ENCODE results near the gene UCP3.

The UCP3 gene, protein sequence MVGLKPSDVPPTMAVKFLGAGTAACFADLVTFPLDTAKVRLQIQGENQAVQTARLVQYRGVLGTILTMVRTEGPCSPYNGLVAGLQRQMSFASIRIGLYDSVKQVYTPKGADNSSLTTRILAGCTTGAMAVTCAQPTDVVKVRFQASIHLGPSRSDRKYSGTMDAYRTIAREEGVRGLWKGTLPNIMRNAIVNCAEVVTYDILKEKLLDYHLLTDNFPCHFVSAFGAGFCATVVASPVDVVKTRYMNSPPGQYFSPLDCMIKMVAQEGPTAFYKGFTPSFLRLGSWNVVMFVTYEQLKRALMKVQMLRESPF

GRCh38 chr11:74008373-74009229 lies at the start of gene UCP3:
TSS of gene UCP3 (minus strand) at chr11:74009085. CDS start at chr11:74007042, 2,043 bp downstream.
- Mint-ChIP-seq H3K4me1 (peaks cover 61% of the 10 kb centered on the region), H3K27me3 (no peaks in the 10 kb centered on the region), H3K36me3 (ENCODE audit: insufficient read depth) (peaks cover 6% of the 10 kb centered on the region), H3K9me3 (no peaks in the 10 kb centered on the region), H3K27ac (ENCODE audit: low read depth) (peak within 1 kb of the TSS; percentile 96), H3K4me3 (peak within 1 kb of the TSS; percentile 26)
- DNase-seq (ENCODE audit: low spot score in 2 of 2) (no peak), ATAC-seq (replicated peaks; ENCODE audit: extremely low read depth, poor library complexity, severe bottlenecking) (no peak)

- no peak overlapping the region for H3K27ac Mint-ChIP-seq (ENCODE audit: low read depth)
- no peak for ATAC-seq (replicated peaks; ENCODE audit: extremely low read depth, poor library complexity, severe bottlenecking)
- H3K9me3 Mint-ChIP-seq, result no peaks in the 10 kb centered on the region
- H3K4me1 Mint-ChIP-seq, result peaks cover 1% of the 10 kb centered on the region
- H3K36me3 Mint-ChIP-seq (ENCODE audit: insufficient read depth), result peaks cover 9% of the 10 kb centered on the region
- H3K4me3 Mint-ChIP-seq, result no peak overlapping the region
- DNase-seq (ENCODE audit: low spot score in 2 of 2), result no peak
- no peaks in the 10 kb centered on the region for H3K27me3 Mint-ChIP-seq
These were observed 48.6 kb upstream of the UCP3 start for GRCh38 chr11:74057249-74058151.

DNA sequence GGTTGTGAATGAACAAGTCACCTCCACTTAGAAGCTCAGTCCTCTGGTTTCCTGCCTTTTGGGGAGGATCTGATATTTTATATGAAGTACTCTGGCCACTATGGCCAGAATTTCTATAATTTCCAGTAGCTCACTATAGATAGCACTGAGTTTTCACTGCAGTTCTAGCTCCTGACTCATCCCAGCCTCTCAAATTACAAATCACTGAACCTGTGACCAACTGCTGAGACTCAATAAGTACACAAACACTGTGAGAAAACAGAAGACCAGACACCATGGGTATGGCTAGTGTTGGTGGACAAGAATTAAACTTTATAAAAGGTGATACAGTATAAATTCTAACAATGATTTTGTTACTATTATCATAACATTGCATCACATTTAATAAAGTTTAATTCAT lies 47.1 kb upstream of the UCP3 start:
- Mint-ChIP-seq H3K9me3 (no peaks in the 10 kb centered on the region), H3K4me3 (no peak overlapping the region), H3K4me1 (no peaks in the 10 kb centered on the region), H3K27me3 (no peaks in the 10 kb centered on the region), H3K27ac (ENCODE audit: low read depth) (no peak overlapping the region), H3K36me3 (ENCODE audit: insufficient read depth) (peaks cover 9% of the 10 kb centered on the region)
- DNase-seq (ENCODE audit: low spot score in 2 of 2) (no peak), ATAC-seq (replicated peaks; ENCODE audit: extremely low read depth, poor library complexity, severe bottlenecking) (no peak)

DNA sequence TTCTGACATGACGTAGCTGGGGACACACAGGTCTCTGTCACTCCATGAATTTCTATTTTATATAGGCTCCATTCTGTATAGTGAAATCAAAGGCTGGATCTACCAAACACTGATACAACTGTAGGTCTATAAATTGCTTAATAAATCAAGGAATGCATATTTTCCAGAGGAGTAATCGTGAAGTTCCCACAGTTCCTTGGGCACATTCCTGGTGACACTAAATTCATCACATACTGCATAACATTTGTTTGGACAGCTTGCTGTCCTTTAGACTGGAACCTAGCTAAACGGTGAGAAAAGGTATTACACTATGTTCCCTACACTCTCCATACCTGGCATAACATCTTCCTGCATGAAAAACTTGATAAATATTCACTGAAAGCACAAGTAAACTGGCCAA lies 41.6 kb upstream of the UCP3 start:
- Mint-ChIP-seq H3K4me3 (no peak overlapping the region), H3K9me3 (no peaks in the 10 kb centered on the region), H3K36me3 (ENCODE audit: insufficient read depth) (peaks cover 10% of the 10 kb centered on the region), H3K27me3 (no peaks in the 10 kb centered on the region), H3K4me1 (no peaks in the 10 kb centered on the region), H3K27ac (ENCODE audit: low read depth) (no peak overlapping the region)
- DNase-seq (ENCODE audit: low spot score in 2 of 2) (no peak), ATAC-seq (replicated peaks; ENCODE audit: extremely low read depth, poor library complexity, severe bottlenecking) (no peak)

DNA sequence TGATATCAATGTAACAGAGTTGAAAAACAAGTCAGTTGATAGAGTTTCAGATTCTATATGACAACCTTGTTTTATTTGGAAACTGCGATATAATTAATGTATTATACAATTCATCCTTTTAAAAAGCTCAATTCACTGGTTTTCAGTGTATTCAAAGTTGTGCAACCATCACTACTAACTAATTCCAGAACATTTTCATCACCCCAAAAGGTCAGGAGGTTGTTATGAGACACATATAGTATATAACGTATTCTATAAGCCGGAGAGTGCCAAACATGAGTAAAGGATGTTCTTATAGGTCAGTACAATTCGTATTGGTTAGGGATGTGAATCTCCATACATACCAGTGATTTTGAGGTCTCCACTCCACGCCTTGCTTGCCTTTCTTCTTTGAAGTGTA lies 40.1 kb upstream of the UCP3 start:
- Mint-ChIP-seq H3K36me3 (ENCODE audit: insufficient read depth) (peaks cover 11% of the 10 kb centered on the region), H3K4me1 (no peaks in the 10 kb centered on the region), H3K9me3 (no peaks in the 10 kb centered on the region), H3K4me3 (no peak overlapping the region), H3K27ac (ENCODE audit: low read depth) (no peak overlapping the region), H3K27me3 (no peaks in the 10 kb centered on the region)
- ATAC-seq (replicated peaks; ENCODE audit: extremely low read depth, poor library complexity, severe bottlenecking) (no peak), DNase-seq (ENCODE audit: low spot score in 2 of 2) (no peak)

DNA sequence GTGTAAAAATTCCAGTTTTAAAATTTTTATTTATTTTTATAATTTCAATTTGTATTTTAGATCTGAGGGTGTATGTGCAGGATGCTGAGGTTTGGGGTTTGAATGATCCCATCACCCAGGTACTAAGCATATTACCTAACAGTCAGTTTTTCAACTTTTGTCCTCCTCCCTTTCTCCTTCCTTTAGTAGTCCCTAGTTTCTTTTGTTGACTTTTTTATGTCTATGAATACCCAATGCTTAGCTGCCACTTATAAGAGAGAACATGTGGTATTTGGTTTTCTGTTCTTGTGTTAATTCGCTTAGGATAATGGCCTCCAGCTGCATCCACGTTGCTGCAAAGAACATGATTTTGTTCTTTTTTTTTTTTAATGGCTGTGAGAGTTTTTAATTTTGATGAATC lies 35.7 kb upstream of the UCP3 start:
- no peaks in the 10 kb centered on the region for H3K4me1 Mint-ChIP-seq
- H3K27ac Mint-ChIP-seq (ENCODE audit: low read depth), result no peak overlapping the region
- H3K9me3 Mint-ChIP-seq, result no peaks in the 10 kb centered on the region
- DNase-seq (ENCODE audit: low spot score in 2 of 2) (no peak), ATAC-seq (replicated peaks; ENCODE audit: extremely low read depth, poor library complexity, severe bottlenecking) (no peak)
- H3K36me3 Mint-ChIP-seq (ENCODE audit: insufficient read depth), result peaks cover 27% of the 10 kb centered on the region
- H3K27me3 Mint-ChIP-seq, result no peaks in the 10 kb centered on the region
- no peak overlapping the region for H3K4me3 Mint-ChIP-seq

DNA sequence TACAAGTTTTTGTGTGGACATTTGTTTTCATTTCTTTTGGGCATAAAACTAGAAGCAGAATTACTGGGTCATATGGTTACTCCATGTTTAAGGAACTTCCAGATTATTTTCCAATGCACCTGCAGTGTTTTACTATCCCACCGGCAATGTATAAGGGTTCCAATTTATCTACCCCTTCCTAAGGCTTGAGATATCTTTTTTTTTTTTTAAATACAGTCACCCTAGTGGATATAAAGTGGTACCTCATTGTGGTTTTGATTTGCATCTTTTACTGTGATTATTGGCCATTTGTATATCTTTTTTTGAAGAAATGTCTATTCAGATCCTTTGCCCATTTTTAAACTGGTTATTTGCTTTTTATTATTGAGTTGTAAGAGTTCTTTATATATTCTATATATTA lies 34.6 kb upstream of the UCP3 start:
- DNase-seq (ENCODE audit: low spot score in 2 of 2), result no peak
- no peaks in the 10 kb centered on the region for H3K27me3 Mint-ChIP-seq
- H3K27ac Mint-ChIP-seq (ENCODE audit: low read depth), result no peak overlapping the region
- no peaks in the 10 kb centered on the region for H3K4me1 Mint-ChIP-seq
- H3K9me3 Mint-ChIP-seq, result no peaks in the 10 kb centered on the region
- no peak for ATAC-seq (replicated peaks; ENCODE audit: extremely low read depth, poor library complexity, severe bottlenecking)
- H3K36me3 Mint-ChIP-seq (ENCODE audit: insufficient read depth), result peaks cover 28% of the 10 kb centered on the region
- no peak overlapping the region for H3K4me3 Mint-ChIP-seq

DNA sequence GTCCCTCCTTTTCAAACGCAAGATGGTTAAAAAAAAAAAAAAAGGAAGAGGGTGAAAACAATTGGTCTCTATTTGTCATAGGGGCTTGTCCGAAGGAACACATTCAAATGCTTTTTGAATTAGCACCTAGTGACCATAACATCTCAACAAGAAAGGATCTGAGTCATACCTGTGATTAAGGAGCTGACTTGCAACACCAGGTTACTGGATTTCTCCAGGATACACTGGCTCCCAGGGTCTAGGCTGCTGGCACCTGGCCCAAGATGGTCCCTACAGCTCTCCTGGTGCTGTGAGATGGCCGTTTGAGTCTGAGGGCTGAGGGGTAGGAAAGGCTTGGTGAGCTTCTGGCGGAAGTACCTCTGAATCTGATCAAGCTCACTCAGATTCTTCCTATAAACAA lies 28.4 kb upstream of the UCP3 start:
- no peak for ATAC-seq (replicated peaks; ENCODE audit: extremely low read depth, poor library complexity, severe bottlenecking)
- no peaks in the 10 kb centered on the region for H3K27me3 Mint-ChIP-seq
- H3K4me1 Mint-ChIP-seq, result no peaks in the 10 kb centered on the region
- H3K36me3 Mint-ChIP-seq (ENCODE audit: insufficient read depth), result peaks cover 25% of the 10 kb centered on the region
- no peak overlapping the region for H3K4me3 Mint-ChIP-seq
- H3K9me3 Mint-ChIP-seq, result no peaks in the 10 kb centered on the region
- H3K27ac Mint-ChIP-seq (ENCODE audit: low read depth), result no peak overlapping the region
- DNase-seq (ENCODE audit: low spot score in 2 of 2), result no peak

- Mint-ChIP-seq H3K27me3 (no peaks in the 10 kb centered on the region), H3K9me3 (no peaks in the 10 kb centered on the region), H3K36me3 (ENCODE audit: insufficient read depth) (peaks cover 13% of the 10 kb centered on the region), H3K4me1 (peaks cover 14% of the 10 kb centered on the region), H3K27ac (ENCODE audit: low read depth) (no peak overlapping the region), H3K4me3 (no peak overlapping the region)
- no peak for DNase-seq (ENCODE audit: low spot score in 2 of 2)
- ATAC-seq (replicated peaks; ENCODE audit: extremely low read depth, poor library complexity, severe bottlenecking), result no peak
These were observed 26.4 kb upstream of the UCP3 start for GRCh38 chr11:74035264-74035663.

DNA sequence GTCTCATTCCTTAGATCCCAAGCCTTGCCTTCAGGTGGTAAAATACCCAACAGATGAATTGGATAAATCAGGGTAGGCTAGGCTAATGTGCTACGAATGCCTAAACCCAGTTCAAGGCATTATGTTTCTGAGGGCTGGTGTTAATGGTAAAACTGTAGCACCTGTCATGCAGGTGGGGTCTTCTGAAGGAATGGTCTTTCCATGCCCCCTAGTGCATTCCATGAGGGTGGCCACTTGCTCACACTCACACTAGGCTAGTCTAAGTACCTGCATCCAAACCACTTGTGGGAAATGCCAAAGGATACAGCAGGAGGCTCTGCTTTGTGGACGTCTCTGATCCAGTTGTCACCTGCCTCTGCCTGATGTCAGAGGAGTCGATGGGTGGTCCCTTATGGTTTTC lies 24.2 kb upstream of the UCP3 start:
- peak; percentile 54 for ATAC-seq (replicated peaks; ENCODE audit: extremely low read depth, poor library complexity, severe bottlenecking)
- H3K36me3 Mint-ChIP-seq (ENCODE audit: insufficient read depth), result peaks cover 12% of the 10 kb centered on the region

DNA sequence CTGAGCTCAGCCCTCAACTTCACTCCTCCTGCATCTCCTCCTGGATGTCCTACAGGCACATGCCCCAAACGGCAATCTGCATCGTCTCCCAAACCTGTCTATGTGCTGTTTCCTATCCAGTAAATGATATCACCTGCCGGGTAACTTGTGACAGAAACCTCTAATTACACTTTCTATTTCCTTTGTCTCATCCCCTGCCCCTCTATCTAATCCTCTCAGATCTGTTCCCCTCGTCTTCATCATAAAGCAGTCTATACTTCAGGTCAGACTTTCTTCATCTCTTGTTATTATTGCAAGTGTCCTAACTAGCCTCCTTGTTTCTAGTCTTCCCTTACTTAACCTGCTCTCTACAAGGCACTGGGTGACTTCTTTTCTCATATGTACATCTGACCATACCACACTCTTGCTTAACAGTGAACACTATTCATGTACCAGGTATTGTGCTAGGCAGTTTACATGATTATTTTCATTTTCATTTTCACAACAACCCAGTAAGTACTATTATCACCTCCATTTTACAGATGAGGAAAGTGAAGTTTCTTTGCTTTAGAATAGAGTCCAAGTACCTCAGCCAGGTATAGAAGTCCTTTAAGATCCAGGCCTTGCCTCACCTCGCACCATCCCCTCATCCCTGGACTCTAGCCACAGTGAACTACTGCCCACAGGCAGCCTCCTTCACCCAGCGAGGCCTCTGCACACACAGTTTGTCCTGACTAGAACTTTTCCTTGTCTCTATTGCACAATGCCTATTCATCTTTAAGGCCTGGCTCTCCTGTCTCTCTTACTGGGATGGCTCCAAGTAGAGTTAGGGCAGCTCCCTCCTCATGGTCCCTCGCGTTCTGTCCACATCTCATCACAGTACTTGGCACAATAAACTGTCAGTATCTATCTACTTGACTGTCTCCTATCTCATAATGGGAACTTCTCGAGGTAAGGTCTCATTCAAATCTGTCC lies 22.1 kb upstream of the UCP3 start:
- Mint-ChIP-seq H3K4me3 (peak overlapping the region; percentile 62), H3K4me1 (peaks cover 18% of the 10 kb centered on the region), H3K27ac (ENCODE audit: low read depth) (peak overlapping the region; percentile 96), H3K27me3 (no peaks in the 10 kb centered on the region), H3K9me3 (no peaks in the 10 kb centered on the region), H3K36me3 (ENCODE audit: insufficient read depth) (peaks cover 12% of the 10 kb centered on the region)
- ATAC-seq (replicated peaks; ENCODE audit: extremely low read depth, poor library complexity, severe bottlenecking) (peak; percentile 68), DNase-seq (ENCODE audit: low spot score in 2 of 2) (no peak)

More for the DNA sequence above, 24.2 kb upstream of the UCP3 start:
- no peak for DNase-seq (ENCODE audit: low spot score in 2 of 2)
- no peak overlapping the region for H3K27ac Mint-ChIP-seq (ENCODE audit: low read depth)
- peaks cover 18% of the 10 kb centered on the region for H3K4me1 Mint-ChIP-seq
- no peak overlapping the region for H3K4me3 Mint-ChIP-seq
- no peaks in the 10 kb centered on the region for H3K9me3 Mint-ChIP-seq
- no peaks in the 10 kb centered on the region for H3K27me3 Mint-ChIP-seq
